DOHH2 (cell line): Measurements from ENCODE around the gene AHCY.

Experiments
- EZH2phosphoT487 ChIP-seq: fragments of 200-600 bp; sonication (generic); IDR thresholded peaks from 2 replicates; pipeline ENCODE4 v1.6.1; 2017; ENCODE audit warnings: borderline replicate concordance, mild to moderate bottlenecking, antibody characterized with exemption, low read length, moderate library complexity, mixed read lengths
- TF ChIP-seq, protein P1 (sequence below): fragments of 200-600 bp; sonication (generic); IDR thresholded peaks from one replicate; pipeline ENCODE4 v1.5.1; 2014; ENCODE audit warnings: antibody characterized with exemption, mild to moderate bottlenecking, low read depth, low read length; ENCODE audit not compliant: poor library complexity, severe bottlenecking

DNA sequence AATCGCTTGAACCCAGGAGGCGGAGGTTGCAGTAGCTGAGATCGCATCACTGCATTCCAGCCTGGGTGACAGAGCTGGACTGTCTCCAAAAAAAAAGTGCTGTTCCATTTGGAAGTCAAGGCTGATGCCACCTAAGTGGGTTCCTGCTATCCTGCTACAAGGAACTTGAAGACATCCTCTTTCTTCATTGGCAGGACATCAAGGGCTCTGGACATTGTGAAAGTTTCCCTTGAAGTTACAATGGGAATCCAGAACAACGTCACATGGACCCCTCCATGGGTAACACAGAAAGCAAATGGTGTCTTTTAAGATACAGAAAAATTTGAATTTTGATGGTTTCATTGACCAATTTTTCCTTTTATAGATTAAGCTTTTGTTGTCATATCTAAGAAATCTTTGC lies 44.4 kb upstream of the AHCY start:
- TF ChIP-seq, protein P1, sequence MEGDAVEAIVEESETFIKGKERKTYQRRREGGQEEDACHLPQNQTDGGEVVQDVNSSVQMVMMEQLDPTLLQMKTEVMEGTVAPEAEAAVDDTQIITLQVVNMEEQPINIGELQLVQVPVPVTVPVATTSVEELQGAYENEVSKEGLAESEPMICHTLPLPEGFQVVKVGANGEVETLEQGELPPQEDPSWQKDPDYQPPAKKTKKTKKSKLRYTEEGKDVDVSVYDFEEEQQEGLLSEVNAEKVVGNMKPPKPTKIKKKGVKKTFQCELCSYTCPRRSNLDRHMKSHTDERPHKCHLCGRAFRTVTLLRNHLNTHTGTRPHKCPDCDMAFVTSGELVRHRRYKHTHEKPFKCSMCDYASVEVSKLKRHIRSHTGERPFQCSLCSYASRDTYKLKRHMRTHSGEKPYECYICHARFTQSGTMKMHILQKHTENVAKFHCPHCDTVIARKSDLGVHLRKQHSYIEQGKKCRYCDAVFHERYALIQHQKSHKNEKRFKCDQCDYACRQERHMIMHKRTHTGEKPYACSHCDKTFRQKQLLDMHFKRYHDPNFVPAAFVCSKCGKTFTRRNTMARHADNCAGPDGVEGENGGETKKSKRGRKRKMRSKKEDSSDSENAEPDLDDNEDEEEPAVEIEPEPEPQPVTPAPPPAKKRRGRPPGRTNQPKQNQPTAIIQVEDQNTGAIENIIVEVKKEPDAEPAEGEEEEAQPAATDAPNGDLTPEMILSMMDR, result no peak
- TF ChIP-seq EZH2phosphoT487, result no peak
